NCI-H1417 treated with DMSO at 0.1 percent for 48 hours (cell line): ENCODE results near the gene LHFPL3.

ENCODE experiments used
- DNase-seq: peaks from one replicate; lab custom pipeline; 2025; lab: John Stamatoyannopoulos, UW

The LHFPL3 gene

GRCh38 chr7:104848138-104848990 lies 520.0 kb downstream of the LHFPL3 start:
- DNase-seq = no peak

GRCh38 chr7:104850374-104850773 lies 522.0 kb downstream of the LHFPL3 start:
- no peak for DNase-seq

- DNase-seq = no peak
These were observed 522.9 kb downstream of the LHFPL3 start for GRCh38 chr7:104851268-104851667.

GRCh38 chr7:104852386-104852785 lies 524.0 kb downstream of the LHFPL3 start:
- no peak for DNase-seq

- no peak for DNase-seq
These were observed 527.5 kb downstream of the LHFPL3 start for GRCh38 chr7:104855861-104856260.

- no peak for DNase-seq
These were observed 529.3 kb downstream of the LHFPL3 start for GRCh38 chr7:104857458-104858425.

GRCh38 chr7:104859754-104860426 lies 531.5 kb downstream of the LHFPL3 start:
- DNase-seq = no peak

- no peak for DNase-seq
These were observed 533.5 kb downstream of the LHFPL3 start for GRCh38 chr7:104861729-104862390.

- no peak for DNase-seq
These were observed 534.3 kb downstream of the LHFPL3 start for GRCh38 chr7:104862719-104863118.

GRCh38 chr7:104873401-104873800 lies 545.0 kb downstream of the LHFPL3 start:
- DNase-seq = no peak

GRCh38 chr7:104878577-104878976 lies 550.2 kb downstream of the LHFPL3 start:
- DNase-seq = no peak

GRCh38 chr7:104883248-104883717 lies 554.9 kb downstream of the LHFPL3 start:
- DNase-seq = no peak

- peak; percentile 4 for DNase-seq
These were observed 555.5 kb downstream of the LHFPL3 start for GRCh38 chr7:104883718-104884452.

GRCh38 chr7:104886651-104887050 lies 558.2 kb downstream of the LHFPL3 start:
- no peak for DNase-seq

- no peak for DNase-seq
These were observed 561.8 kb downstream of the LHFPL3 start for GRCh38 chr7:104890216-104890615.

GRCh38 chr7:104891949-104892348 lies 563.5 kb downstream of the LHFPL3 start:
- no peak for DNase-seq

GRCh38 chr7:104894314-104894713 lies 565.9 kb downstream of the LHFPL3 start:
- no peak for DNase-seq

- DNase-seq = no peak
These were observed 566.5 kb downstream of the LHFPL3 start for GRCh38 chr7:104894726-104895521.

- no peak for DNase-seq
These were observed 567.3 kb downstream of the LHFPL3 start for GRCh38 chr7:104895522-104896236.
